NCI-H510A treated with DMSO at 0.1 percent for 48 hours (cell line): ENCODE results near the gene GID8.

Source experiments
- DNase-seq: peaks from one replicate; lab custom pipeline; 2025; lab: John Stamatoyannopoulos, UW

The GID8 gene

DNA sequence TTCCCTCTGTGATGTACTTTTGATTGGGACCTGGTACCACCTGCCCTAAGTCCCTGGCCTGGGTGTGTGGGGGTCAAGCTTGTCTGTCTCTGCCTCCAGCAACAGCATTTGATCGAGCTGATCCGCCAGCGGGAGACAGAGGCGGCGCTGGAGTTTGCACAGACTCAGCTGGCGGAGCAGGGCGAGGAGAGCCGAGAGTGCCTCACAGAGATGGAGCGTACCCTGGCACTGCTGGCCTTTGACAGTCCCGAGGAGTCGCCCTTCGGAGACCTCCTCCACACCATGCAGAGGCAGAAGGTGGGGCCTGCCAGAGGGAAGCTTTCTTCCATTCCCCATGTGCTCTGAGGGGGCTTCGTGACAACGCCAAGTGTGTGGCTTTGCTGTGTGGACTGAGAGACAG is 5.4 kb downstream of the GID8 start:
- no peak for DNase-seq

- no peak for DNase-seq
These were observed 6.2 kb downstream of the GID8 start for GRCh38 chr20:62944184-62944583.

DNA sequence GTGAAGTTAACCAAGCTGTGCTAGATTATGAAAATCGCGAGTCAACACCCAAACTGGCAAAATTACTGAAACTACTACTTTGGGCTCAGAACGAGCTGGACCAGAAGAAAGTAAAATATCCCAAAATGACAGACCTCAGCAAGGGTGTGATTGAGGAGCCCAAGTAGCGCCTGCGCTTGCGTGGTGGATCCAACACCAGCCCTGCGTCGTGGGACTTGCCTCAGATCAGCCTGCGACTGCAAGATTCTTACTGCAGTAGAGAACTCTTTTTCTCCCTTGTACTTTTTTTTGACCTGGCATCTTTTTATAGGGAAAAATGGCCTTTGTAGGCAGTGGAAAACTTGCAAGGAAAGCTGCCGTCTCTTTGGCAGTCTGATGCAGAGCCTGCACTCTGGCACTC is 6.8 kb downstream of the GID8 start:
- DNase-seq = no peak

DNA sequence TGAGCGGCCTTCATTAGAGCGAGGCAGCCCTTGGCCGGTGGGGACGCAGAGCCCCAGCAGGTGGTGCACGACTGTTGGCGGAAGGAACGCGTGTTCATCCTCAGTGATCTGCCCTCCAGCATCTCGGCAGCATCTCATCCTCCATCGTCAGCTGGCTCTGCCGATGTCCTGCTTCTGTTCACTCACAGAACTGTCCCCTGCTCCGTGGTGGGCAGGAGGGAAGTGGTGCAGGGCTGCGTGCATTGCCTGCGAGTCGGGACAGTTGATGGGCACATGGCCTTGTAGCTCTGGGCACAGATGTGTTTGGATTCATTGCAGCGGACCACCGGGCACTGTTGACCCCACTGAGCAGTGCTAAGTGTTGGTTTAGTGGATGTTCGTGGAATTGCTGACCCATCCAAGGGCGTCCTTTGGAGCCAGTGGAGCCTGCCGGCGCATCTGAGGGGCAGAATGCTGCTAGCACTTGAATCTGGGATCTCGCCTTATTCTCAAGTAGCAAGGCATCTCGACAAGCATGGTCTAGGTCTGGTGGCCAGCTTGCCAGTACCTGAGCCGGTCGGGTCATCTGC is 7.9 kb downstream of the GID8 start:
- no peak for DNase-seq

GRCh38 chr20:62946918-62947317 is 9.0 kb downstream of the GID8 start:
- no peak for DNase-seq

DNA sequence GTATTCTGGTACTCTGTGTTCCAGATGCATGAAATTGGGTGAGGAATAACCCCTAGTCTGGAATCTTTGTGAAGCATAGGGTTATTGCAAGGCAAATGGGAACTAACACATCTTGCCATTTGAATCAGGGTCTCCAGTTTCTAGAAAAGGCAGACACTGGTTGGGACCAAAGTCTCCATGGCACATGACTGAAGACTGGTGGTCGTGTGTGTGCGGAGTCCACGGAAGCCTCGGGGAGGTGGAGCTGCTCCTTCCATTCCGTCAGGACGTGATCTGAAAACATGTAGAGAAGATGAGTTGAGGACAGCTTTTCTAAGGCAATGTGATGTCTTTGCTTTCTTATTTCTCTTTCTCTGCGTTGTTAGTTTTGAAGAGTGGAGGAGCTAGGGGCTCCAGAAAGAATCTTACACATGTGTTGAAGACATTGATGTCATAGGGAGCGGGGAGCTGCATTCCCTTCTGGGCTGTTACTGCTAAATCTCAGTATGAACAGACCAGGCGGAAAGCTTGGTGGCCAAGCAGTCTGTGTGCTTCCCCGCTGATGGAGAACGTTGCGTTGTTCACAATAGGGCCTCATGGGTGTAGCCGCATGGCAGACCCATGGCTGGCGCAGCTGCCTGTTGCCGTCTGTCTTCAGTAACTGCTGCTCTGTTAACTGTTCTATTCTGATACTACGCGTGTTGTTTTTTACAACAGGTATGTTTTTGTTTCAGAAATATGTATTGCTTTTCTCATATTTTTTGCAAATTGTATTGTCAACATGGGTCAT is 9.8 kb downstream of the GID8 start:
- DNase-seq = no peak

DNA sequence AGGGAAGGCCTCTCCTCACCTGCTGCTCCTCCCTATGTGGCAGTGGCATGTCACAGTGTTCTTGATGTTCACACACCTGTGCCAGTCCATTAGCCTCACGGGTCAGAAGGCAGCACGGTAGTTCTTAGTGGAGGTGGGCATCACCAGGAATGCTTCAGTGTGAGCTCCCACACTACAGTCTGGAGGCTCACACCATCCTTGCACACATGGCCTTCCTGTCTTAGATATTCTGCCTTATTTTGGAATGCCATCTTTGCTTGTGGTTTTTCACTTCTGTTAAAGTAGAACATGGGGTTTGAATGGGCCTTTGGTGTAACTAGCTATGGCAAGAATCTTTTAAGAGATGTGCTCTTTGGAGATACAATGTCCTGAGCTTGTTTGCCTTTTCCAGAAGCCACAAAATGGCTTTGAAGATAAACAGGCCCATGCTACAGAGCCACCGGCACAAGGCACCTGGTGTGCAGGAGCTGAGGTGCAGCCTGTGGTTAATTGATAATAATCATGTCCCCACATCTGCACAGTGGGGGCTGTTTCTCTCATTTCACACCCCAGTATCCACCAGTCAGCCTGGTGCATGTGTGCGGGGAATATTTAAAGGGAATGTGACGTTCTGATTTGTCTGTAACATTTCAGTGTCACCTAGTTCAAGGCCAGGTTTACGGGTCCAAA is 11.3 kb downstream of the GID8 start:
- DNase-seq = no peak

DNA sequence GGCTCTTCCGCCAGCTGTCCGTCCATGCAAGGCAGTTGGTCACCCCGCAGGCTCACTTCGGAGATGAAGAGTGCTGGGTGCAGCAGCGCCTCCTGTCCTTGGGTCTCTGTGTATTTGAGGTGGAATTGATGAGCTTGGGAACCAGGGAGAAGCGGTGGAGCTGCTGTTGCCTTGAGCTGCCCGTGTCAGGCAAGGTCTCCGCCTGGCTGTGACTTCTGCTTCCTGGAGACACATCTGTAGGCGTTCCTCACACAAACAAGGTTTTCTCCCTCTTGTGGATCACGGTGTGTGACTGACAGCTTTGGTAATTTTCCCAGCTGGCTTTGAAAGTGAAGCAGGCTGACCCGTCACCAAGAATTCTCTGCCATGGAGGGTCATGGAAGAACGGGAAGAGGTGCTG is 12.0 kb downstream of the GID8 start:
- no peak for DNase-seq

- no peak for DNase-seq
These were observed 12.8 kb downstream of the GID8 start for GRCh38 chr20:62950741-62951140.

- DNase-seq = no peak
These were observed 13.4 kb downstream of the GID8 start for GRCh38 chr20:62951143-62951895.

DNA sequence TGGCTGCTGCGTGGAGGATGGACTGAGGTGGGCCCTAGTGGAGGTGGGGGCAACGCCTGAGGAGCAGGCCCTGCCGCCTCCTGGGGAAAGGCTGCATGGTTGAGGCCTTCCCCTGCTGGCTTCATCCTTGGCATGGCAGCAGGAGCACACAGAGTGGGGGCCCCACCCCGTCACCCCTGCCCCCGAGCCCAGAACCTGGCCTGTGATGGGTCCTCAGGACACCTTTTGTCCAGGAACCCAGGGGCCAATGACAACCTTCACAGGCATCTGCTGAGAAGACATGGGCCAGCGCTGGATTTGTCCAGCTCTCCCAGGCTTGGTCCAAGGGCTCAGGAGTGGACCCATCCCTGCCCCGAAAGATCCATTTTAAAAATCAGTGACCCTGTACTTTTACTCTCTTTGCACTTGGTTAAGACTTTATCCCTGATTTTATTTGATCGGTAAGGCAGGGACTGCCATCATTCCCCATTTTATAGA is 14.0 kb downstream of the GID8 start:
- no peak for DNase-seq

- DNase-seq = no peak
These were observed 14.5 kb downstream of the GID8 start, which contains the start of gene SLC17A9 for GRCh38 chr20:62952373-62952967. Gene SLC17A9 (plus strand): TSS chr20:62952709. CDS start chr20:62952831, 122 bp downstream.

- no peak for DNase-seq
These were observed 15.3 kb downstream of the GID8 start for GRCh38 chr20:62952968-62953838.

GRCh38 chr20:62953839-62954703 is 16.1 kb downstream of the GID8 start:
- DNase-seq = peak; percentile 29

DNA sequence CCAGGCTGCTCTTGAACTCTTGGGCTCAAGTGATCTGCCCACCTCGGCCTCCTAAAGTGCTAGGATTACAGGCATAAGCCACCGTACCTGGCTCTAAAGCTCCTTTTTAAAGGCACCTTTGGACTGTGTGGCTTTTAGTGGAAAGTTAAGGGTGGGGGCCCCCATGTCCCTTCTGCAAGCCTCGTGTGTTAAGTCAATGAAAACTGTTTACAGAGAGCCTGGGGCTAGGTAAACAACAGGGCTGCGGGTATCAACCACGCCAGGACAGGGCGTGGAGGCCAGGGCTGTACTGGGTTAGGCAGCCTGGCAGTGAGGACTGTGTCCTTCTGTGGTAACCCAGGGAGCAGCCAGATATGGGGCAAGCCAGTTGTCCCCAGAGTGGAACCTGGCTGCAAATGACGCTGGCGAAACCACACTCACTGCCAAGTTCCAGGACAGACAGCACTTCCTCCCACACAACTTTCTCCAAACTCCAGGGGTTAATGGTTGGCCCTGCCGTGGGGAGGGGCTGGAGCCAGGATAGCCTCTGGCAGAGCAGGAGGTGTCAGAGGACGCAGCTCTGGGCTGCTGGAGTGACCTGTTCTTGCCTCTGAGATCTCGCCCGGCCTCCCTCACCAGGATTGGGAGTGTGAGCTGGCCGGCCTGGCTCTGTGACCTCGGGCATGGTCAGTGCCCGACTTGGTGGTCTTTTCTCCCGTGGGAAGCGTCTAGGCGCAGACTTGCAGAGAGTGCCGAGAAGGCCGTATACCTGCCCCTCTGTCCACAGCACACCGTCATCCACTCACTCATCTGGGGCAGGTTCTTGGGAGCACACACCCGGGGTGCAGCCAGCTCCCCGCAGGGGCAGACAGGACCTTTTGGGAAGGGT is 17.8 kb downstream of the GID8 start:
- DNase-seq = no peak

DNA sequence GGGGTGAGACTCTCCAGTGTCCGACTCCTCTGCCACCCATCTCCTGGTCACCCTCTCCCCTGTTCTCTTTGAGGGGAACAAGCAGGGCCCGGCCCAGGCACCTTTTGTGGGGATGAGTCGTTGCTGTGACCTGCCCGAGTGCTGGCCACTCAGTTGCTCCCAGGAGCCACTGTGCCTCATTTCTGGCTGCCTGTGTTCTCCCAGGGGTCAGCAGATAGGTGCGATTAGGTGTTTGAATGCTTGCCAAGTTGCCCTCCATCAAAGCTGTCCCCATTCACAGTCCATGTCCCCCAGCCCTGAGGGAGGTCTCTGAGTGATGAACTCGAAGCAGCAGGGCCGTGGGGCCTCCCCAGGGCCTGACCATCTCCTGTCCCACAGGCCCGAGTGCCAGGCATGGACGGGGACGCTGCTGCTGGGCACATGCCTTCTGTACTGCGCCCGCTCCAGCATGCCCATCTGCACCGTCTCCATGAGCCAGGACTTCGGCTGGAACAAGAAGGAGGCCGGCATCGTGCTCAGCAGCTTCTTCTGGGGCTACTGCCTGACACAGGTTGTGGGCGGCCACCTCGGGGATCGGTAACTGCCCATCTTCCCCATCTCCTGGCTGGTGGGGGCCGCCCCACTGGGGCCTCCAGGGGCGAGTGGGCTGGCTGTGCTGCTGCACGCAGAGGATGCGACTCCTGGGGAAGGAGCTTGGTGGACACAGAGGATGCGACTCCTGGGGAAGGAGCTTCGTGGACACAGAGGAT is 18.6 kb downstream of the GID8 start:
- DNase-seq = no peak

- DNase-seq = no peak
These were observed 19.5 kb downstream of the GID8 start for GRCh38 chr20:62957136-62958117.
